HAP-1 (cell line): Measurements from ENCODE around the gene TNIP1.

Experiments
- DNase-seq, 2 experiments: peaks; one replicate each; pipeline ENCODE4 v3.0.0-alpha.2; 2016 to 2020; ENCODE audit warnings: low spot score in 2 of 2
- H3K27me3 ChIP-seq: fragments of 250-450 bp; sonication (Bioruptor Pico); 2 replicates; pipeline ENCODE4 v1.5.1; 2020; ENCODE audit warnings: low read depth, mild to moderate bottlenecking, moderate library complexity
- H3K36me3 ChIP-seq: fragments of 250-450 bp; sonication (Bioruptor Pico); replicated peaks from 2 replicates; pipeline ENCODE4 v1.5.1; 2020; ENCODE audit warnings: mild to moderate bottlenecking
- H3K4me1 ChIP-seq: fragments of 250-450 bp; sonication (Bioruptor Pico); 2 replicates; pipeline ENCODE4 v1.5.1; 2020; ENCODE audit warnings: mild to moderate bottlenecking
- H3K4me3 ChIP-seq: fragments of 250-450 bp; sonication (Bioruptor Pico); 2 replicates; pipeline ENCODE4 v1.5.1; 2020; ENCODE audit warnings: mild to moderate bottlenecking, moderate library complexity
- H3K9me3 ChIP-seq: fragments of 250-450 bp; sonication (Bioruptor Pico); 2 replicates; pipeline ENCODE4 v1.5.1; 2020; ENCODE audit warnings: mild to moderate bottlenecking, moderate library complexity
- in situ Hi-C: fragments of 300-500 bp; cut with MboI; formaldehyde crosslinking; loops from 3 replicates; pipeline ENCODE4 v1.14.3; 2020; ENCODE audit warnings: low sequenced_read_pairs, inconsistent platforms, mixed read lengths

Gene TNIP1

DNA sequence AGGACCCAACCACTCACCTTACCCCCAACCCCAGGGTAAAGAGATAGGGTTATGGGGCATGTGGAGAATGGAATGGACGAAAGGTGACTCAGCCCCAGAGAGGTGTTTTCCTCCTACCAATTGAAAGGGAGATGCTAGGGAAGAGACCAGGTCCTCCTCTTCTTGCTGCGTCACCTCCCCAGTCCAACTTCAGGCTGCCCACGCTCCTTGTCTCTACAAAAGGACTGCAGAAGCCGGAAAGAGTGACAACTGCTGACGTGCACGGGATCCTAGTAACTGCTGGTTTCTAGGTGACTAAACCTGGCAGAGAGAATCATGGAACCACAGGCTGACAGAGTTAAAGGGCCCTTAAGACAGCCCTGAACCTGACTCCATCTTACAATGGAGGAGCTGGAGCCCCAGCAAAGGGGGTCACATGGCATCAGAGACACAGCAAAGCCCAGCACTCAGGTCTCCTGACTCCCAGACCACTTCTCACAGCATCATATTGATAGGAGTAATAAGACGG, 58.3 kb downstream of the TNIP1 start:
- no peaks in the 10 kb centered on the region for H3K27me3 ChIP-seq
- H3K4me3 ChIP-seq = no peak overlapping the region
- no peaks in the 10 kb centered on the region for H3K9me3 ChIP-seq
- H3K36me3 ChIP-seq = no peaks in the 10 kb centered on the region
- H3K4me1 ChIP-seq = peaks cover 7% of the 10 kb centered on the region
- no peak for DNase-seq
- in situ Hi-C loops = no loop called here

DNA sequence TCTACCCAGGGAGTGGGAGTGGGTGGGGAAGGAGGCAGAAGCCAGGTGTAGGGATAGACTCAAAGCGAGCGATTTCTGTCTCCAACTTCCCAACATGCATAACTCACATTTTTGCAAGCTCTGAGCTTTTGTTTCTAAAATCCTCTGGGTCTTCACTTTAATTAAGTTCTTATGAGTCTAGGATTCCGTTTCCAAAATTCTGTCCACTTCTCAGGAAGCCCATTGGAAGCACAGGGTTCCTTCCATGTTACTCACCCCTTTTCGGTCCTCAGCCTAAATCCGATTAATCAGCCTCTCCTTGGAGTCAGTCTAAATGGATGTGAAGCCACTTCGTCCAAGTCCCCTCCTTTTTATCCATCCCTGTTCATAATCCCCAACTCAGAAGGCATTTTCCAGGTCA, 59.1 kb downstream of the TNIP1 start:
- Histone ChIP-seq H3K4me3 (no peak overlapping the region), H3K36me3 (no peaks in the 10 kb centered on the region), H3K9me3 (no peaks in the 10 kb centered on the region), H3K4me1 (peaks cover 7% of the 10 kb centered on the region), H3K27me3 (no peaks in the 10 kb centered on the region)
- DNase-seq = no peak
- in situ Hi-C loops = no loop called here

DNA sequence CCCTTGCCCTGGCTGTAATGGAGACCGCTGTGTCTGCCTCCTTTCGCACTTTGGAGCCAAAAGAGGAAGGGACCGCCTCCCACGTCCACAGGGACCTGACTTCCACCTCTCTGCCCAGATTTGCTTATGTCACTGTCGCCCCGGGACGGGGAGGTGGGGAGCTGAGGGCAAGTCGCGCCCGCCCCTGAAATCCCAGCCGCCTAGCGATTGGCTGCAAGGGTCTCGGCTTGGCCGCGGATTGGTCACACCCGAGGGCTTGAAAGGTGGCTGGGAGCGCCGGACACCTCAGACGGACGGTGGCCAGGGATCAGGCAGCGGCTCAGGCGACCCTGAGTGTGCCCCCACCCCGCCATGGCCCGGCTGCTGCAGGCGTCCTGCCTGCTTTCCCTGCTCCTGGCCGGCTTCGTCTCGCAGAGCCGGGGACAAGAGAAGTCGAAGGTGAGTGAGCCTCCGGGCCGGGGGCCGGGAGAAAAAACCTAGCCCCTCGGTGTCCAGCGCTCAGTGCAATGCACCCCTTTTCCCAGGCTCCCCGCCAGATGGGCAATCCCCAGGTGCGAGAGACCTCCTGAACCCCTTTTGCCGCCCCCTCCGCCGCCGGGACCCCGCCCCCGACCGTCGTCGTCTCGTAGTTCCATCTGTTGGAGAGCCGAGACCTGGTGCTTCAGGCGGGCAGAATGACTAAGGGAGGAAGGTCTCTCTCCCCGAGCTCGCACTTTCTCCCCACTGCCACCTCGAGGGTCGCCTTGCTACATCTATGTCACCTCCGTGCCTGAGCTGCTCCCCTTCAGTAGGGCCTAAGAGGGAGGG, 60.3 kb downstream of the TNIP1 start, which contains the start of gene GPX3:
Gene GPX3 (plus strand): TSS at position 288 of the 807 bp plus-strand sequence. CDS start 64 bp downstream, at position 352.
- H3K4me3 ChIP-seq = peak within 1 kb of the TSS; percentile 50
- H3K36me3 ChIP-seq = no peaks in the 10 kb centered on the region
- peaks cover 7% of the 10 kb centered on the region for H3K4me1 ChIP-seq
- H3K9me3 ChIP-seq = no peaks in the 10 kb centered on the region
- H3K27me3 ChIP-seq = no peaks in the 10 kb centered on the region
- peak; percentile 76 to 93 for DNase-seq
- in situ Hi-C loops = no loop called here

DNA sequence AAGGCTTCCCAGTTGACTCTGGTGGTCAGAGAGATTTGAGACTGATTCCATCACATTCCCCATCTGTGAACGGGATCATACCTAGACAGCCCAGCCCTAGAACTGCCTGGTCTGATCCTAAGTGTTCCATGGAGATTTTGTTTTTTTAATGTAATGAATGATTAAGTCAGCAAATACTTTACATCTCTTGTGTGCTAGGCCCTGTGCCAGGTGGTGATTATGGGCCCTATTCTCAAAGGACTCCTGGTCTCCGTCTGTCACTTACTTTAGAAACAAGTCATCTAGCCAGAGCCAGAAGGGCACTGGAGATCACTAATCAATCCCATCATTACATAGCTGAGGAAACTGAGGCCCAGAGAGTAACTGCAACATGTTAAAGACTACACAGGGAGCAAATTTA, 61.5 kb downstream of the TNIP1 start:
- H3K4me3 ChIP-seq = no peak overlapping the region
- H3K9me3 ChIP-seq = no peaks in the 10 kb centered on the region
- no peak for DNase-seq
- H3K27me3 ChIP-seq = no peaks in the 10 kb centered on the region
- peaks cover 7% of the 10 kb centered on the region for H3K4me1 ChIP-seq
- no peaks in the 10 kb centered on the region for H3K36me3 ChIP-seq
- in situ Hi-C loops = no loop called here

DNA sequence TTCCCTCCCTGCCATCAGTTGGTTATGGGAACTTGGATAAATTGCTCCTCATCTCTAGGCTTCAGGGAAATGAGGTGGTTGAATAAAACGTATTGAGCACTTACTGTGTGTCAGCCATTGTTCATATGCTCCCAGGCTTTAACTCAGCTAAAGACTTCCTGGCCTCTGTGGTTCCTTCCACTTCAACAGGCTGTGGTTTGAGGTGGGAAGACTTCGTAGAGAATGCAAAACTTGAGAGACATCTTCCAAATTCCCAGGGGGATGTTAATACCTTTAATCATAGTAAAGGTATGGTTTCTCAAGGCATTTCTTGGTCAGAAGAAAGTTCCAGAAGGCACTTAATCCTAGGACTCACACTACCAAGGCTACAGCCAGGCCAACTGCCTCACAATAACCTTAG, 62.0 kb downstream of the TNIP1 start:
- Histone ChIP-seq H3K9me3 (no peaks in the 10 kb centered on the region), H3K27me3 (no peaks in the 10 kb centered on the region), H3K36me3 (no peaks in the 10 kb centered on the region), H3K4me3 (no peak overlapping the region), H3K4me1 (peaks cover 7% of the 10 kb centered on the region)
- in situ Hi-C loops = no loop called here
- DNase-seq = no peak

DNA sequence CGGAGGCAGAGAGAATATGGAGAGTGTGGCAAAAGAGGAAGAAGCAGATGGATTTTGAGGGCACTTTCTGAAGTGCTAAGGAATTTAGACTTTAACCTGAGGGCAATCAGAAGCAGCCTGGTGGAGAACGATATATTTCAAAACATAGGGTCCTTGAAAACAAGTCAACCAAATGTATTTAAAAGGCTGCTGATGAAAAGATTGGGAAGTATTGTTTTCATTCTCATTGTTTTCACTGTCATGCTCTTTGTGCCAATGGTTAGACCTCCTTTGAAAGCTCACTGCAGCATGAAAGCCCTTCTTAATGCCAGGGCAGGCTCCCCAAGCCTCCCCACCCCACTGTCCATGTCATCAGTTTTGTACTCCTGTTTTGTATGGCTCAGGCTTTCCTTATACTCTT, 62.9 kb downstream of the TNIP1 start:
- H3K4me1 ChIP-seq = peaks cover 7% of the 10 kb centered on the region
- H3K27me3 ChIP-seq = no peaks in the 10 kb centered on the region
- H3K36me3 ChIP-seq = no peaks in the 10 kb centered on the region
- no peak for DNase-seq
- H3K9me3 ChIP-seq = no peaks in the 10 kb centered on the region
- H3K4me3 ChIP-seq = no peak overlapping the region
- in situ Hi-C loops = no loop called here

DNA sequence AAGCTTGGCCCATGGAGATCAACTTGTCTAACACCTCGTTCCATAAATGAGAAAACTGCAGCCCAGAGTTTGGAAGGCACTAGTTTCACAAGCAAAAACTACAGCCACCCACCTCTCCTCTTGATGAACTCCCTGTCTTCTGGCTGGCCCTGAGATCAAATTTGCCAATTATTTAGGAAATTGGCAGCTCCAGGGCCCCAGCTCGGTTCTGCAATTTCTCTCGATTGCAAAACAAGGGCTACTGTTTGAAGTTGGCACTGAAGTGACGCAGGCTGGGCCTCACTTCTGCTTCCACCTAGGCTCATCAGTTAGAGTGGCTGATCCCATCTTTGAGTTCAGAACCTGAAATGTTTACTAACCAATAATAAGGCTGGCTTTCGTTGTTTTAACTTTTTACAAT, 64.1 kb downstream of the TNIP1 start:
- Histone ChIP-seq H3K9me3 (no peaks in the 10 kb centered on the region), H3K4me3 (no peak overlapping the region), H3K27me3 (no peaks in the 10 kb centered on the region), H3K4me1 (peaks cover 7% of the 10 kb centered on the region), H3K36me3 (no peaks in the 10 kb centered on the region)
- in situ Hi-C loops = no loop called here
- DNase-seq = no peak

DNA sequence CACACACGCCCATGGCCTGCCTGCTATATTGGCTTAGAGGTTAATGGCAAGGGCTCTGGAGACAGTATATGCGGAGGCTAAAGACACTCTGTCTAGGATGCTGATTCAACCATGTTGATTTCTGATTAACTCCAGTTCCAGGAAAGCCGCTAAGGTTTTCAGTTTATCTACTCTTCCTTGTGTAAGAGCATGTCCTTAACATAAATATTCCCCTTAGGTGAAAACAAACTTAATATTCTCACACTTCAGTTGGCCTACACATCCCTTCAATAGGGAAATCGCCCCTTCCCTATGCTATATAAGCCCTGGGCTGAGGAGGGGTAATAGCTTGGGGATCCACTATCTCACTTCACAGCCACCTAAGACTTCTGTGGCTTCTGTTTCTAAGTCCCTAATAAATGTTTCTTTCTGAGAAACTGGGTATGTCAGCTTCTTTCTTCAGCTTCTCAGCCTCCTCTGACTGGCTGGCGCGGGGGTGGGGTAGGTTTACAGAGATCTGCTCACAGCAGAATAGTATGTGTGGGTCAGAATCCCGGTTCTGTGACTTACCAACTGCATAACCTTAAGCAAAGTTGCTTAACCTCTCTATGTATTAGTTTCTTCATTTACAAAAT, 64.8 kb downstream of the TNIP1 start:
- Histone ChIP-seq H3K36me3 (no peaks in the 10 kb centered on the region), H3K27me3 (no peaks in the 10 kb centered on the region), H3K9me3 (no peaks in the 10 kb centered on the region), H3K4me3 (no peak overlapping the region), H3K4me1 (peaks cover 5% of the 10 kb centered on the region)
- no peak for DNase-seq
- in situ Hi-C loops = no loop called here

DNA sequence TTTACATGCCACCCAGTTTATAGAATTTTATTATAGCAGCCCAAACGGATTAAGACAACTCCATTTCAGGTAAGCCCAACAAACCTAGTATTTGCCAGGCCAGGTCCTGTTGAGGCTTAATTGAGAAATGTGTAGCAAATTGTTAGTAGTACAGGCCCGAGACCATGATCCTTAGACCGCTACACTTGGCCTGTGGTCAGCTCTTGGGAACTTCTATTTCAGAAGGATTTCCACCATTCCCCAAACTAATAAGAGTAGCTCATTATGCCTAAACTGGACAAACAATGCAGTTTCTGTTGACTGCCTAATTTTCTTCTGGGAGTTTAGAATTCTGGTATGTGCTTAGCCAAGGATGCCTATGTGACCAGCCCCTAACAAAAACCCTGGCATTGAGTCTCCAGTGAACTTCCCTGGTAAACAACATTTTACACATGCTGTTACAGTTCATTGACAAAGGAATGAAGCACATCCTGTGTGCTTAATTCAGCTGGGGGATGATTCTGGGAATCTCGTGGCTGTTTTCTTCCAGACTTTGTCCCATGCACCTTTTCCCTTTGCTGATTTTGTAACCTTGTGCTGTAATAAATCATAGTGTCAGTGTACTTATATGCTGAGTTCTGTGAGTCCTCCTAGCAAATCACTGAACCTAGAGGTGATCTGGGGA, 66.0 kb downstream of the TNIP1 start:
- Histone ChIP-seq H3K4me3 (no peak overlapping the region), H3K27me3 (no peaks in the 10 kb centered on the region), H3K36me3 (no peaks in the 10 kb centered on the region), H3K4me1 (no peaks in the 10 kb centered on the region), H3K9me3 (no peaks in the 10 kb centered on the region)
- in situ Hi-C loops = no loop called here
- DNase-seq = no peak

DNA sequence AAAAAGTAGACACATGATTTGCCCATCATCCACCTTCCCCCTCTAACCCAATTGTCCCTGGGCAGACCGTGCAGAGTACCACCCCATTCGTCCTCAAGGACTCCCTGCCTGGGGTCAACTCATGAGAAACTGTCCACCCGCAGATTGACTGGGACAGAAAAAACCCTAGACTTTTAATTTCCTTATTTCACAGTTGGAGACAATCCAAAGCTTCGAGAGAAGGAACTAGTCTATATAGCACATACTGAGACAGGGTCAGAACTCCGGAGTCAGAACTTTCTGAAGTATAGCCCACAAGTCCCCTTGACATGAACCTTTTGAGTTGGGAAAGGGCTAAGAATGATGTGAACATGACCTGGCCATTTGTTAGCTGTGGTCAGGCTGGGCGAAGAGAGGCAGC, 68.0 kb downstream of the TNIP1 start:
- no peaks in the 10 kb centered on the region for H3K36me3 ChIP-seq
- H3K27me3 ChIP-seq = no peaks in the 10 kb centered on the region
- H3K4me3 ChIP-seq = no peak overlapping the region
- in situ Hi-C loops = no loop called here
- H3K4me1 ChIP-seq = no peaks in the 10 kb centered on the region
- no peak for DNase-seq
- no peaks in the 10 kb centered on the region for H3K9me3 ChIP-seq

DNA sequence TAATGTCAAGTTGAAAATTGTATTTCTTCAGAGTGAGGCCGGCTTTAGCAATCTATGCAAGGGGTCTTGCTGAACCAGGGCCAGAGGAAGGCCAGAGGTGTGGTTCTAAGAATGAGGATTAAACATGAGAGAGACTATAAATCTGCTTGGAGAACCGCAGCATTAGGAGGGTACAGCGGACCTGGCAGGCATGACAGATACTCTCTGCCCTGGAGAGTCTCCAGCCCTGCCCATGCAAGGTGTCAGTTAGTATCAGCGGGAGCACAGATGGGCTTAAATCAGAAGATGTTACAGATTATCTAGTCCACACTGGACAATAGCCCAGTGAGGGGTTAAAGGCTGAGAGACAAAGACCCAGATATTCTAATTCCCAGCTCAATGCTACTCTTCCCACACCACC, 71.9 kb downstream of the TNIP1 start:
- Histone ChIP-seq H3K9me3 (no peaks in the 10 kb centered on the region), H3K4me1 (no peaks in the 10 kb centered on the region), H3K36me3 (no peaks in the 10 kb centered on the region), H3K27me3 (no peaks in the 10 kb centered on the region; the same call in 1 of the 2 replicates), H3K4me3 (no peak overlapping the region)
- in situ Hi-C loops = no loop called here
- no peak for DNase-seq

DNA sequence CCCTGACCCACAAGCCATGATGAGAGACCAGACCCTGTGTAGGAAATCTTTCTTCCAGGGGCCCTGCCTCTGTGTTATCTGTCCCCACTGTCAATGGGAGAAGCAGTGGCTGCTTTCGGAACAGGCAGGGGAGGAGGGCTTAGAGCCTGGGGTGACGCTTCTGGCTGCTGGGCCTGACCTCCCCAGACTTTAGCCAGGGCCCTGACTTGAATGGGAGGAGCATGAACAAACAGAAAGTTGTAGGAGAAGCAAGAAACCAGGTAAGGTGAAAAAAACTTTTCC, 72.7 kb downstream of the TNIP1 start:
- no peak for DNase-seq
- Histone ChIP-seq H3K36me3 (no peaks in the 10 kb centered on the region), H3K9me3 (no peaks in the 10 kb centered on the region), H3K27me3 (no peaks in the 10 kb centered on the region; the same call in 1 of the 2 replicates), H3K4me3 (no peak overlapping the region), H3K4me1 (no peaks in the 10 kb centered on the region)
- in situ Hi-C loops = no loop called here

DNA sequence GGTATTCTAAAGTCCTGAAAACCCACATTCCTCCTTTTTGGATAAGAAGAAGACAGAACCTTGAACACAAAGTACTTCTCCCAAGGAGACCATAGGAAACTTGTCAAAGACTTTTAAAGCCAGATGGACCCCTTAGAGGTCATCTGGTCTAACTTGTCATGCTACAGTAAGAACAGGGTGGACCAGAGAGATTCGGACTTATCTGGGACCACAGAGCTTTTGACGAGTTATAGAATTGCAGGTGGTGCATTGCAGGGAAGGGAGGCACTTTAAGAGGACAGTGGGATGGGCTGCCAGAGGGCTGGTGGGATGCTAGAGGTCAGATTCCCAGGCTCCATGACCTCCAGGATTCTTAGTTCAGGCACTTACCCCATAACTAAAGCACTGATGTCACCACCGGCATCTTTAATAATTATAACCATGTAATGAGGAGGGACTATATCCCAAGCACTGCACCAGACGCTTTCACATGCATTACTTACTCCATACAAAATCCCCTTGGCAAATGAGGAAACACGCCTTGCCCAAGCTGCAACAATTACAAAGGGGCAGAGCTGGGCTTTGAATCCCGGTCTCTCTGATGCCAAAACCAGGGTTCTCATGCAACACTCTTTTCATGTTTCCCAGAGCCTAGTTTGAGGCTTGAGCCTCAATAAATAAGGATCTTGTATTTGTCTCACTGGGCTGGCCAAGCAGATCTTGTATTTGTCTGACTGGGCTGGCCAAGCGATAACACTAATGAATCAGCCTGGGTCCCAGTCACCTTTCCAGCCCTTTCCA, 73.2 kb downstream of the TNIP1 start:
- DNase-seq = no peak
- Histone ChIP-seq H3K9me3 (no peaks in the 10 kb centered on the region), H3K27me3 (no peaks in the 10 kb centered on the region; the same call in 1 of the 2 replicates), H3K36me3 (no peaks in the 10 kb centered on the region), H3K4me1 (no peaks in the 10 kb centered on the region), H3K4me3 (no peak overlapping the region)
- in situ Hi-C loops = no loop called here
